Testis (tissue), 3 donors: ENCODE results near the gene FARS2. TPM values are rescaled to one million over a fixed set of nuclear protein-coding genes. Genes with fewer than 3 reads are reported as not detected.

Experiments used
- DNase-seq: peaks from one replicate; pipeline ENCODE4 v3.0.0-alpha.2; 2019
- H3K27ac ChIP-seq, 2 donors: fragments of 200-600 bp; sonication (generic); one replicate each; pipeline ENCODE4 v1.5.1; 2019
- H3K27me3 ChIP-seq: fragments of 200-600 bp; sonication (generic); one replicate; pipeline ENCODE4 v1.5.1; 2019
- H3K36me3 ChIP-seq: fragments of 200-600 bp; sonication (generic); one replicate; pipeline ENCODE4 v1.5.1; 2017; ENCODE audit warnings: low read depth; ENCODE audit errors: missing control alignments
- H3K4me1 ChIP-seq: fragments of 200-600 bp; sonication (generic); one replicate; pipeline ENCODE4 v1.5.1; 2019
- H3K4me3 ChIP-seq, 2 donors: fragments of 200-600 bp; sonication (generic); one replicate each; pipeline ENCODE4 v1.5.1; 2017 to 2019
- H3K9me3 ChIP-seq: fragments of 200-600 bp; sonication (generic); one replicate; pipeline ENCODE4 v1.5.1; 2017
- CTCF ChIP-seq, 3 experiments: fragments of 450-650 bp in 2 of 3; fragments of 200-600 bp in 1 of 3; sonication (generic) in 1 of 3; IDR thresholded peaks; one replicate each; pipeline ENCODE4 v1.5.1; 2016 to 2019; ENCODE audit warnings: antibody characterized with exemption in 3 of 3, mild to moderate bottlenecking in 2 of 3, moderate library complexity in 1 of 3
- POLR2A ChIP-seq: fragments of 450-650 bp; IDR thresholded peaks from one replicate; pipeline ENCODE4 v1.6.1; 2017; ENCODE audit warnings: antibody characterized with exemption, mild to moderate bottlenecking, moderate library complexity
- WGBS, 2 donors: methylation state at CpG; one replicate each; pipeline ENCODE4 v1.1.5; 2018; 5-methylcytosine and 5-hydroxymethylcytosine counted together
- intact Hi-C: fragments of 100-400 bp; cut with DNase I; formaldehyde crosslinking; loops from one replicate; pipeline ENCODE4 v1.15.1; 2023; ENCODE audit warnings: low total_unique reads
- polyA plus RNA-seq: library from polyadenylated mRNA; stranded (reverse); fragments of 350-450 nt; fragmentation: Illumina TruSeq; extraction: RNeasy Lipid Tissue Mini Kit (QIAGEN cat#74804); gene quantifications from one replicate; pipeline ENCODE4 v1.2.3, GENCODE V29; 2014; ENCODE audit warnings: low read depth, low replicate concordance; ENCODE audit not compliant: insufficient read depth
- total RNA-seq, 2 donors: library from RNA; depleted of rRNA; stranded (reverse); fragments of >200 nt; gene quantifications; one replicate each; pipeline ENCODE4 v1.2.3, GENCODE V29; 2016

The FARS2 gene
- total and polyA plus RNA-seq, 3 donors from 2014 or later: 15.4 to 26.8 (median 22.1) TPM

- intact Hi-C loops: no loop called here
- H3K36me3 ChIP-seq: no peaks in the 10 kb centered on the region
- no peaks in the 10 kb centered on the region for H3K9me3 ChIP-seq
- no peak for DNase-seq
- WGBS, 2 donors: 92 to 94% methylated on average over 2 of the region's 2 CpGs
- H3K27ac ChIP-seq: no peak overlapping the region
- no peaks in the 10 kb centered on the region for H3K27me3 ChIP-seq
- H3K4me3 ChIP-seq: no peak overlapping the region
- TF ChIP-seq CTCF (IDR thresholded peaks at IDR 0.05): no peak
- no peak for TF ChIP-seq POLR2A
- no peaks in the 10 kb centered on the region for H3K4me1 ChIP-seq
Measured at GRCh38 chr6:5517796-5518195, 256.5 kb downstream of the FARS2 start.

GRCh38 chr6:5518936-5519491, 257.7 kb downstream of the FARS2 start:
- no peaks in the 10 kb centered on the region for H3K27me3 ChIP-seq
- H3K27ac ChIP-seq: no peak overlapping the region
- no peaks in the 10 kb centered on the region for H3K4me1 ChIP-seq
- DNase-seq: no peak
- H3K4me3 ChIP-seq: no peak overlapping the region
- H3K9me3 ChIP-seq: no peaks in the 10 kb centered on the region
- H3K36me3 ChIP-seq: no peaks in the 10 kb centered on the region
- intact Hi-C loops: no loop called here
- TF ChIP-seq CTCF (IDR thresholded peaks at IDR 0.05) (no peak), POLR2A (no peak)

GRCh38 chr6:5520796-5521195, 259.5 kb downstream of the FARS2 start:
- Histone ChIP-seq H3K4me1 (no peaks in the 10 kb centered on the region), H3K36me3 (no peaks in the 10 kb centered on the region), H3K9me3 (no peaks in the 10 kb centered on the region), H3K27me3 (no peaks in the 10 kb centered on the region), H3K4me3 (no peak overlapping the region), H3K27ac (no peak overlapping the region)
- DNase-seq: no peak
- 75 to 79% methylated on average over 2 of the region's 2 CpGs for WGBS, 2 donors
- TF ChIP-seq CTCF (IDR thresholded peaks at IDR 0.05): no peak
- TF ChIP-seq POLR2A: no peak
- intact Hi-C loops: no loop called here

- TF ChIP-seq POLR2A (no peak), CTCF (IDR thresholded peaks at IDR 0.05) (no peak)
- H3K27me3 ChIP-seq: no peaks in the 10 kb centered on the region
- no peak overlapping the region for H3K27ac ChIP-seq
- no peaks in the 10 kb centered on the region for H3K9me3 ChIP-seq
- 68 to 70% methylated on average over 3 of the region's 3 CpGs for WGBS, 2 donors
- DNase-seq: no peak
- intact Hi-C loops: no loop called here
- no peaks in the 10 kb centered on the region for H3K4me1 ChIP-seq
- H3K4me3 ChIP-seq: no peak overlapping the region
- no peaks in the 10 kb centered on the region for H3K36me3 ChIP-seq
Measured at GRCh38 chr6:5521322-5521721, 260.0 kb downstream of the FARS2 start.

GRCh38 chr6:5522147-5522546, 260.8 kb downstream of the FARS2 start:
- no peaks in the 10 kb centered on the region for H3K4me1 ChIP-seq
- DNase-seq: no peak
- H3K4me3 ChIP-seq: no peak overlapping the region
- no peaks in the 10 kb centered on the region for H3K9me3 ChIP-seq
- no peaks in the 10 kb centered on the region for H3K27me3 ChIP-seq
- no peak overlapping the region for H3K27ac ChIP-seq
- no peaks in the 10 kb centered on the region for H3K36me3 ChIP-seq
- TF ChIP-seq CTCF (IDR thresholded peaks at IDR 0.05) (no peak), POLR2A (no peak)
- intact Hi-C loops: no loop called here
